ENCODE data around the gene ADNP.

- no peak for TF ChIP-seq POLR2A (IDR thresholded peaks at IDR 0.05)
- TF ChIP-seq, protein P1, sequence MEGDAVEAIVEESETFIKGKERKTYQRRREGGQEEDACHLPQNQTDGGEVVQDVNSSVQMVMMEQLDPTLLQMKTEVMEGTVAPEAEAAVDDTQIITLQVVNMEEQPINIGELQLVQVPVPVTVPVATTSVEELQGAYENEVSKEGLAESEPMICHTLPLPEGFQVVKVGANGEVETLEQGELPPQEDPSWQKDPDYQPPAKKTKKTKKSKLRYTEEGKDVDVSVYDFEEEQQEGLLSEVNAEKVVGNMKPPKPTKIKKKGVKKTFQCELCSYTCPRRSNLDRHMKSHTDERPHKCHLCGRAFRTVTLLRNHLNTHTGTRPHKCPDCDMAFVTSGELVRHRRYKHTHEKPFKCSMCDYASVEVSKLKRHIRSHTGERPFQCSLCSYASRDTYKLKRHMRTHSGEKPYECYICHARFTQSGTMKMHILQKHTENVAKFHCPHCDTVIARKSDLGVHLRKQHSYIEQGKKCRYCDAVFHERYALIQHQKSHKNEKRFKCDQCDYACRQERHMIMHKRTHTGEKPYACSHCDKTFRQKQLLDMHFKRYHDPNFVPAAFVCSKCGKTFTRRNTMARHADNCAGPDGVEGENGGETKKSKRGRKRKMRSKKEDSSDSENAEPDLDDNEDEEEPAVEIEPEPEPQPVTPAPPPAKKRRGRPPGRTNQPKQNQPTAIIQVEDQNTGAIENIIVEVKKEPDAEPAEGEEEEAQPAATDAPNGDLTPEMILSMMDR (IDR thresholded peaks at IDR 0.05), result no peak
These were observed 58.4 kb downstream of the ADNP start for GRCh38 chr20:50872560-50873425.
